Stimulated activated CD8-positive, alpha-beta memory T cell treated with anti-CD3 and anti-CD28 coated beads, Interleukin-12 subunit alpha, Interleukin-12 subunit beta, amount 100 ng/mL, for 1 hour (primary cell): ENCODE measurements around the gene NKD1.

Source experiments
- DNase-seq: peaks from one replicate; pipeline ENCODE4 v3.0.0-alpha.2; 2020; ENCODE audit warnings: low read depth

Gene NKD1

DNA sequence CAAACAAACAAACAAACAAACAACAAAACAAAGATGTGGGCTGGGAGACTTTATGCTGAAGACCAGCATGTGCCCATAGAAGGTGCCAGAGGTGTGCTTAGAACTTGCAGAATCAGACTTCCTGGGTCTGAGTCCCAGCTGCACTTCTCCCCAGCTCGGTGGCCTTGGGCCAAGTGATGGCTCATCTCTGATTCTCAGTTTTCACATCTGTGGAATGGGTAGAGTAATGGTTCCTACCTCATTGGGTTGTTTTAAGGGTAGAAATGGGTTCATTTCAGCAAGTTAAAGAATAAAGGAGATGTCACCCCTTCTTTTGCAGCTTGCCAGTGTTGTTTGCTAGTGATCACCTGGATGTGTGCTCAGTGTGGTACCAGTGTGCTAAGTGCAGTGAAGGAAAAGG, 10.7 kb downstream of the NKD1 start:
- no peak for DNase-seq

DNA sequence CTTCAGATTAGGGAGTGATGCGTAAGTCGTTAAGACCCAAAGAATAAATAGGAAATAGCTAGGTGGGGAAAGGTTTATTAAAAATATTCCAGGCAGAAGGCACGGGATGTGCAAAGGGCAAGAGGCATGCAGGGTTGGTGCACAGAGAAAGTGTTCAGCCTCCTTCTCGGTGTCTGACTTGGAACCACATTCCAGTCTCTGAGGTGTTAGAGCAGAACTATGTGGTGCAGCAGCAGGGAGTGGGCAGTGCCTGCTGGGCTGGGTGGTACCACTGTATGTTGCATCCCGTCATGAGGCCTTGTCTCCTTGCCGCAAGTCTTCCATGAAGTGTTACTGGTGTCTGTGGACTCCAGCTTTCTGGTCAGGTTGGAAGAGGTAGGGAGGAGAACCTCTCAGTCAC, 11.1 kb downstream of the NKD1 start:
- DNase-seq, result no peak

DNA sequence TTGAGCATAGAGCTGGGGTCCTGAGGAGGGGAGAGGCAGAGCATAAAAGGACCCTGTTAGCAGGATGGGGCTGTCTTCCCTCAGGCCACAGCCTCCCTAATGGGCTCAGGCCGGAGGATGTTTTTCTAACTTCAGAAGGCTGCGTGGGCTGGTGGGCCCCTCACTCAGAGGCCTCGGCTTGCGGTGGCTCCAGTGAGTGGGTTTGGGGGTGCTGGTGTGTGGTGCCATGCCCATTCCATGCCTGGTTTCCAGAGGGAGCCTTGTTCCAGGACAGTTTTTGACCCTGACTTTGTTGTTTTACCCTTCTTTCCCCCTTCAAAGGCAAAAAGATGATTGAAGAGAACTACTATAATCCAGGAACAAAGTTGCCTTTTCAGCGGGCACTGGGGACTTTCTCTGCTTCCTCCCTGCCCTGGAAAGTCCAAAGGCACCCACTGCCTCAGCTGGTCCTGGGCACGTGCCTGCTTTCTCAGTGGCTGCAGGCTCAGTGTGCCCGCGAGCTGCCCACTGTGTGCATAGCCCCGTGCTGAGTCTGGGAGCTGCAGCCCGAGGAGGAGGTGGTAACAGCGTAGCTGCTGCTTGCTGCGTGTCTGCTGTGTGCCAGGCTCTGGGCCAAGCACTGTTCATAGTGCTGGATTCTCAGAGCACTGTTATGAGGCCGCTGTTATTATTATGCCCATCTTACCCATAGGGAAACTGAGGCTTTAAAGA, 11.8 kb downstream of the NKD1 start:
- DNase-seq, result no peak

DNA sequence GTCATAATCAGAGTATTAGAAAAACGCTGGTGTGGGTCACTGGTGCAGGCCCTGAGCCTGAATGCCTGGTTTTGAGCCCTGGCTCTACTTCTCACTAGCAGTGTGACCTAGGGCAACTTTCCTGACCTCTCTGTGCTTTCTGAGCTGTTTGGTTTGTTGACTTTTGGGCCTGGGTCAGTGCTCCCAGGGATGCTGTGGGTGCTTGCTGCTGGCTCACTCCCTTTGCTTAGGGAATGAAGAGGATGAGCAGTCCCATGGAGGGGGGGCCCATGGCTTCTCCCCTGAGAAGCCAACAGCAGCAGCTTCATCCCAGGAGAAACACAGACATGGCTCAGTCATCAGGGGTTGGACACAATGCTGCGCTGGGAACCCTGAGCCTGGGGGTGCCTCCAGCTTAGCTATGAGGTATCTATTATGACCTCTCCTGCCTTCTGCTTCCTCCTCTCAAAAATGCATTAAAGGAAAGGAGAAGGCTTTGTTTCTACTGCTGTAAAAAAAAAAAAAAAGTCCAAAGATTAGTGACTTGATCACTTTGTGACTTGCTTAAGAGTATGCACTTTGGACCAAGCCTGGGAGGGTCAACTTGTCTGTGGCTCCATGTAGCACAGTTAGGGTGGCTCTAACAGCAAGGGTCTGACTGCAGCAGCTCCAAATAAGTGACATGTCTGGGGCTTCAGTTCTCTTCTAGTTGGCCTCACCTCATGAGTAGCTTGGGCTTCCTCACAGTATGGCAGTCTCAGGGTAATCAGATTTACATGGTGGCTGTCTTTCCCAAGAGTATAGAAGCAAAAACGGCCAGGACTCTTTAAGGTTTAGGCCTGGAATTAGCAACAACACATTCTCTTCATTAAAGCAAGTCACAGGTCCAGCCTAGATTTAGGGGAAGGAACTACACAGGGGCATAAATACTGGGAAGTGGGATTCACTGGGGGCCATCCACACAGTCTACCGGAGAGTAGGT, 13.0 kb downstream of the NKD1 start:
- DNase-seq, result no peak

DNA sequence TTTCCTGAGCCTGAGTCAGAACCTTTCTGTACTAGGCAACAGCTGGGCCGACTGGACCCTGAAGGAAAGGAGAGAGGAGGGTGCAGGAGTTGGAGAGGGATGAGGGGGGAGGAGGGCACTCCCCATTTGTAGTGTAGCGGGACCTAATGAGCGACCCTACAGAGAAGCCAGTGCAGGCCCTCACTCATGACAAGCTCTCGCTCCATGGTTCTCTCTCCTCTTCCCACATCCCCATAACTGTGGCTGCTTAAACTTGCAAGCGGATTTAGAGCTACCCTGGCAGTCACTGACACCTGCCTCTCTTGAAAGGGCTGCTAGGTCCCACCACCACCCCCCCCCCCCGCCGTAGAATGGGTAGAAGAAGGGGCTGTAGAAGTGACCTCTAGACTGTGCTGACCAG, 14.5 kb downstream of the NKD1 start:
- no peak for DNase-seq

DNA sequence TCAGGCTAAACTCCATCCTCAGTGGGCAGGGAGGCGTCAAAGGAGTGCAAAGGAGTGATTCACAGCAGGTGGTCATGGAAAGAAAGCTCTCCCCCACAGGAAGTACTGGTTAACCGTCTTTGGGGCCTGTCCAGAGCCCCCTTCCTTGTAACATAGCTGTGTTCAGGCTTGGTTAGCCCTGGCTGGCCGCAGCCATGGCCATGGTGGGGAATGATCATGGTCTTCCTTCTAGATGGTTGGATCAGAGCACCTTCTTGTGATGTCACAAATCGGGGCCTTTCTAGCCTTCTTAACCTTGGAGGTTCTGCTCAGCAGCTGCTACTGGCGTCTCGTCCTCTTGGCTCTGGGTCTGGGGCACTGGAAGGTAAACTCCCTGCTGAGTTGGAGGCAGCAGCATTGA, 15.8 kb downstream of the NKD1 start:
- DNase-seq, result no peak

DNA sequence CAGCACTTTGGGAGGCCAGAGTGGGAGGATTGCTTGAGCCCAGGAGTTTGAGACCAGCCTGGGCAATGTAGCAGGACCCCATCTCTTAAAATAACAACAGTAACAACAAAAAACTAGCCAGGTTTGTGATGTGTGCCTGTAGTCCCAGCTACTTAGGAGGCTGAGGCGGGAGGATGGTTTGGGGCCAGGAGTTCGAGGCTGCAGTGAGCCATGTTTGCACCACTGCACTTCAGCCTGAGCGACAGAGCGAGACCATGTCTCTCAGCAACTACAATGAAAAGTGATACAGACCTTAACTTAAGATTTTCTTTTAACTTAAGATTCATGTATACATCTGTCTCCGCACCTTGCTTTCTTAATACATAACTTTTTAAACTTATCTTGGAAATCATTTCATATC, 17.2 kb downstream of the NKD1 start:
- no peak for DNase-seq

DNA sequence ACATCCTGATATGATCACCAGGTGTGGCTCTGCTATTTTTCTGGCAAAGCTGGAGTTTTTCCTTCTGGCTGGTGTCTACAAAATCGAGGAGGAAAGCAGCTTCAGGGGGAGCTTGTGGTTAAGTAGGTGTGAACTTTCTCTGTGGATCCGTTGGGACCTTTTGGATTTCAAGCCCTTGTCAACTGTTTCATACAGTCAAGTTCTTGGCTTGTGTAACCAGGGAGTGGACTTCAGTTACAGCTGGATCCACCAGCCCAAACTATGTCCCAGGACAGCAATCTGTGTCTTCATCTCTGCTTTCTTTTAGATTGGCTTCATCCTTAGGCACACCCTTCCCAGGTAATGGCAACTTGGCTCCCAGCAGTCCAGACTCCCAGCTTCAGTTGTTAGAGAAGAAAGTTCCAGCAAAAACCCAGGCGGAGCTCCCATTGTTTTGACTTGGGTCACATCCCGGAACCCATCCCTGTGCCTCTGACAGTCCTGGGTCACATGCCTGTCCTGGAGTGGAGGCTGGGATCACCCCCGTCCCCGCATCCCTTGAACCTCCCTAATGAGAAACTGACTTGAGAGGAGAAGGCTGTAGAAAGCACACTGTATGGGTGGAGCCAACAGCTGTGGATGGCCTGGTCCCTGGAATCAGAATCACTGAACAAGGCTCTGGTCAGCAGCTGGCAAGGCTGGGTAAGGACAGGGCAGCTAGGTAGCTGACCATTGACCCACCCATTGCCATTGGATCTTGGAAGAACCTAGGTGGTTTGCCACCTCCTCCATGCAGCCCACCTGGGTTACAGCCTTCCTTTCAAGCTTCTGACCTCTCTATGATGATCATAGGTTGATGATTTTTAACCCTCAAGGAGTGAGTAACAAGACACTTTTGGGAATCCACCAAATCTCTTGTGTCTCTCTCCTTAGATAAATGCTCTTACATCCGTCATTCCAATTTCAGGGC, 18.1 kb downstream of the NKD1 start:
- no peak for DNase-seq

DNA sequence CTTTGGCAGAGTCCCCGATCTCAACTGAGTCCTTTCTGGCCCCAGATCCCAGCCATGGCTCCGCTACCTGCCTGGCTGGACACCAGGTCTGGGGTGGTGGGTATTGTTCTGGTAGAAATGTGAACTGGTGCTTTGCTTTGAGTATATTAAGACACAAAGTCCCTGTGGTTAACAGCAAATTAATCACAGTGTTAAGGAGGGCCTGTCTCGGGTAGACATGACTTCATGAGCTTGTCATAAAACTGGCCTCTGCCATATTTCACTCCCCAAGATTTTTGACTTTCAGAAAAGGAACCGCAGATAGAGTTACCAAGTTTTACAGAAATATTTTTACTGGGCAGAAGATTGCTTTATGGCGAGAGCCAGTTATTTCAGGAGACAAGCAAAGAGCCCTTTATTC, 19.5 kb downstream of the NKD1 start:
- no peak for DNase-seq

DNA sequence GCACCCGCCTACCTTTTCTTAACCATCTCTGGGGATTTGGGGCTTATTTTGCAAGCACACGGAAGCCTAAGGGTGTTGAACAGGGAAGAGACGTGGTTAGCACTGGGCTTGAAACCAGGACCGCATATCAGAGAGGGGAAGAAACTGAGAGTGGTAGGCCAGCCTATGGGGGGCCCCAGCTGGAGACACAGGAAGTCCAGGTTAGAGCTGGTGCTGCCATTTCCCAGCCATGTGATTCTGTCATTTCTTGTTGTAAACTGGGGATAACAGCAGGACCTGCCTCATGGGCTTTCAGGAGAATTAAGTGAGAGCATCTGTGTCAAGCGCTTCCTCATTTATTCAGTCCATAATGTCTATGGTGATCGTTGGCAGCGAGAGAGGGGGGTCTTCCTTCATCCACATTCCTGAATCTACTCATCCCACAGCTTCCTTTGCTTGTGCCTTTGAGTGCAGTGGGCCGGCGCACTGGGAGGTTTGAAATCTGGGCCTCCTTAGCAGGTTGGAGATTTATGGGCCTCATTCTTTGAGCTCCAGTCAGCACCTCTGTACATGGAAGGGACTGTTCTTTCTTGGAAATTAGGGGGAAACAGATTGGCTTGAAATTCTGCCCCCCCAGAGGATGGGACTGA, 20.1 kb downstream of the NKD1 start:
- no peak for DNase-seq

DNA sequence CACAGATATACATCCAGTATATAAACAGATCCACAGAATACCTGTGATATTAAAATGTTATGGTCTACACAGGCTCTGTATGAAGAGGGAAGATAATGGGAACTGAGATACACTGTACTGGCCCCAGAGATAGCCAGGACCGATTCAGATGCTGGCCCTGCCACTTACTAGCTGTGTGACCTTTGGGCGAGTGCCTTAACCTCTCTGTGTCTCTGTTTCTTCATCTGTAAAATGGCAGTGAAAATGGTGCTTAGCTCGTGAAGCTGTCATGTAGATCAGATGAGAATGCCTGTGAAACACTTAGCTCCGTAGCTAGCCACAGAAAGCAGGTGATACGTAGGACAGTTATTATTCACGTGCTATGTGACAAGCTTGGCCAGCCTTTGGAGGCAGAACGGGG, 22.2 kb downstream of the NKD1 start:
- DNase-seq, result no peak

DNA sequence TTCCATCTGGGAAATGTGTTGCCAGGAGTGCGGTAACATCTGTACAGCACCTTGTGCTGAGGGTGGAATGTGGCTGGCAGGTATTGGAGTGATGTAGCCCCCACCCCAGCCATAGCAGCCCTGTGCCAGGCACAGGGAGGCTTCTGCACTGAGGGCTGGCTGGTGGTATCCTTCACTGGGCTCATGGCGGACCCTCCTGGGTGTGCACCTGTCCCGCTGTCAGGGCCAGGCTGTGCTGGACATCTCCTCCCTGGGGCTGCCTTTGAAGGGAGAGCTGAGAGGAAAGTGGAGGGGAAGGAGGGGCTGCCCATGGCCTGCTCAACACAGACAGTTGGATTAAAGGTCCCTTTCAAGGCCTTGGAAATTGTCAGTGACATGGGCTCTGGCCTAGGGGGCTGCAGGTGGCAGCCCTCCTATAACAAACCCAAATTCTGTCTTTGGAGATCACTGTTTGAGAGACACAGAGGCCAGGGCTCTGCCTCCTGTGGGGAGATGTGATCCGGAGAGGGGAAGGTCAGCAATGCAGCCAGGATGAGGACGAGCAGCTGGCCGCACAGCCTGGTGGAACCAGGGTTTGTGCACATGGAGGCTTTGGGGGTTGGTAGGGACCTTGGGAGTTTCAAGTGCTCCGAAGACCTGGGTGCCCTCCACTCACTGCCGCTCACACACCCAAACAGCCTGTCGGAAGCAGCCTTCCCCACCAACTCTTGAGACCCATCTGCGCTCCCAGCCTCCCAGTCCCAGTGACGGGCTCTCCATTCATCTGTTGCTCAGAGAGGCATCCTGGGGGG, 22.8 kb downstream of the NKD1 start:
- no peak for DNase-seq

DNA sequence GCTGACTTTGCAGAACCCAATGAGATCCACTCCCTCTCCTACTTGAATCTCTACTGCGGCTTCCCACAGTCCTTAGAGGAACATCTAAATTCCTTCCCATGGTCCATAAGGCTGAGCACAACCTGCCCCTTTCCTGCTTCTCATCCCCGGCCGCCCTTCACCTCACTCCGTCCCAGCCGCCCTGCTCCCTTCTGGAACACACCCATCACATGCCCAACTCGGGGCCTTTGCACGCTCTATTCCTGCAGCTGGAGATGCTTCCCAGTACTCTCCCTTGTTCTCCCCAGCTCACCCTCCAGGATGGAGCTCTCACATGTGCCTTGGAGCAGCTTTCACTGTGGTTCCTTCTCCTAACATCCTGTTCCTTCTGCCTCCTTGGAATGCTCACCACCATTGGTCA, 23.6 kb downstream of the NKD1 start:
- no peak for DNase-seq

DNA sequence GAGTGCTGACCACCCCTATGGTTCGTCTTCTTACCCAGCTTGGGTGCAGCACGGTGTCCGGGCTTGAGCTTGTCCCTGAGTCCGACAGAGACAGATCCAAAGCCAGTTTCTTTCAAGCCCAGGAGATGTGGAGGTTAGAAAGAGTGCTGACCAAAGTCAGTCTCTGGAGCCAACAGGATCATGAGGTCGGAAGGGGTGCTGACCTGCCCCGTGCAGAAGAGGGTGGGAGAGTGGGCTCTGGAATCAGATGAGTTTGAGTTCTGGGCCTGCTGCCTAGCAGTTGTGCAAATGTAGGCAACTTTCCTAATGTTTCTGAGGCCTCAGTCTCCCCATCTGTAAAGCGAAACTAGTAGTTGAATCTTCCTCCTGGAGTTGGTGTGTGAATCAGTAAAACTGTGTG, 24.5 kb downstream of the NKD1 start:
- no peak for DNase-seq

DNA sequence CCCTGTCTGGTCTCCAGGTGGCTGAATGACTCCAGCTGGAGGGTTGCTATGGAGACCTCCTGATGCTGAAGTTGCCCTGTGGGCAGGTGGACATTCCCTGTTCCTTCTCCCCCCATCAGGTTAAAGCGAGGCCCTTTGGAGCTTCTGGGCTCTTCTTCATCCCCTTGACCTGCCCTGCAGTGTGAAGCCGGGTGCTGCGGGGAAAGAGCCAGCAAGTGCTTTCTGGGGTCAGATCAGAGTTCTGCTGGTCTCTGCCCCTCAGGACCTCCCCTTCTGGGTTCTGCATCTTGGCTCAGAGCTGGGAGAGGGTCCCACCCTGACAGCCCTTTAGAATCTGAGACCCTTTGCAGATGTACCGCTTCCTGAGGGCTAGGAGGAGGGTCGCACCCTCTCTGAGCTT, 25.1 kb downstream of the NKD1 start:
- no peak for DNase-seq

DNA sequence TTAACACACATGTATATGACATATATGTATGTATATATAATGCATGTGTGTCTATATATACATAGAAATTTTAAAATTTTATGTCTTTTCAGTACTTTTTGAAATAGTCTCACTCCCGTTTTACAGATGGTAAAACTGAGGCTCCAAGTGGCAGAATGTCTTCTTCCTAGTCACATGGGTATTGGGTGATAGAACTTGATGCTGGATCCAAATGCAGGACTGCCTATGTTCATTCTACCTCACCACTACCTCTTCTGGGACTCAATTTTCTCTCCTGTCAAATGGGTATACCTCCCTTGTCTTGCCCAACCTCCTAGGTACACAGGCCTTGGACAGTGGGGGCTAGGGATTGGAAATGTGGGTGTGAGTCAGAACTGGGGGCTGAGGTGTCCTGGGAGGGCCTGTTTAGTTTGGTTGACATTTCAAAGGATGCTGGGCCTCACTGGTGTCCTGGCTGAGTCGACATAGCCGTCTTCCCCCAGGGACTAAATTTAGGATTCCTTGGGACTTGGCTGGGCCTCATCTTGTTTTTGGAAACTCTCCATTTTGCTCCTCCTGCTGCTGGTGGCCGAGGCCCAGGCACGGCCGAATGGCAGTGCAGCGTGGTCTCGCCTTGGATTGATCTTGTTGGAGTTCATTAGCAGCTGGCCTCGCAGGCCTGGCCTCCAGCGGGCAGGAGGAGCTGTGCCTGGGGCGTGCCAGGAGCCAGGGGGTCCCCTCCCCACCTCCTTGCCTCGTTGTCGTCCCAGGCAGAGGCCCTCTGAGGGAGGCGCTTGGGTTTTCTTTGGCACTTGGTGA, 25.9 kb downstream of the NKD1 start:
- no peak for DNase-seq

DNA sequence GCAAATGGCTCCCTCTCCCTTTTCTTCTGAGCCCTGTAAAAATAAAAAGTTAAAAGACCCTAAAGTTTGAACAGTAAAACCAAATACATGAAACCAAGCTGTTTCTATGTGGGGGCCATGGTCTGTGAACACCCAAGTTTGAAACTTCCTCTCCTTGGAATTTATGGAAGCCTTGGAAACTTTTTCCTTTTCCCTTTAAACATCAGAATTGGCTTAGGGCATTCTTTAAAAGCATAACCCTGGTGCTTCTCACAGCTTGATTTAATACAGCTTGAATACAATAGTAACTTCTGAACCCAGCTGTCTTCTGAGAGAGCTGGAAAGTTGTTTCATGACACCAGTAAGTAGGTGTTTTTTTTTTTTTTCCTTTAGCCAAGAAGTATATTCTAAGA, 26.5 kb downstream of the NKD1 start:
- DNase-seq, result no peak

DNA sequence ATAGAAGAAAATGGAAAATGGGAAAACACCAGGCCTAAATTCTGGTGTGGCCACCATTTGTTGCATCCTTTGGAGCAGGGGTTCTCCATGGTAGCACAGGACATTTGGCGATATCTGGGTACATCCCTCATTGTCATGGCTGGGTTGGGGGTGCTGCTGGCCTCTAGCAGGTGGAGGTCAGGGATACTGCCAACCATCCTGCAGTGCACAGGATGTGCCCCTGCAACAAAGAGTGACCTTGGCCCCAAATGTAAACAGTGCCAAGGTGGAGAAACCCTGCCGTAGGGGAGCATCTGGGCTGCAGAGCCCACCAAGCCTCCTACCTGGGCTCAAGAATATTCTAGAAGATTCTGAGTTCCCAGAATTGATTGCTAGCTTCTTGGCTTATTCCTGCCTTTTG, 27.5 kb downstream of the NKD1 start:
- no peak for DNase-seq

DNA sequence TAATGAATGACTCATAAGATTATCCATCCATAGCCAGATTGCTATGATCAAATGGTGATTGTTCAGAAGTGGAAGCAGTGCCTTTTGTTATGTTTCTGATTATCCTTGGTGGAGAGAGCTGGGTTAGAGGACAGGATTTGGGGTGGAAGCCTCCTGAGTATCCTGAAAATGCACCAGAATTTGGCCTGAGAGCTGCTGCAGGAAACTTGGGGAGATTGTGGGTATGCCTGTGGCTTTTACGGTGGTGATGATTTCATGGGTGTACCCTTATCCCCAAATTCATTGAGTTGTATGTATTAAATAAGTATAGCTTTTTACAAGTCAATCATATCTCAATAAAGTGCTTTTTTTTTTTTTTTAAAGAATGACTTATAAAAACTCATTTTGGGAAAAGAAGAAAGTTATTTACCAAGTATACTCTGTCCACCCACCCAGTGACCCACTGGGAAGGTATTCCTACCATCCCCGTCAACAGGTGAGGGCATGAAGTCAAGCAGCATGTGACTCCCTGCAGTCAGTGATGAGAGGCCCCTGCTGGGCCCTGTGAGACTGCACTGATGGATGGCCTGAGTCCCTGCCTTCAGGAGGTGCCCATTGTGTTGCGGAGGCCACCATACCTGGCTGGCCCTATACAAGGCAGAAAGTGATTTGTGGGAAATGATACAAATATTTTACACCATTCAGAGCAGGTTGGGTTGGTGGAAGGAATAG, 28.4 kb downstream of the NKD1 start:
- DNase-seq, result no peak

DNA sequence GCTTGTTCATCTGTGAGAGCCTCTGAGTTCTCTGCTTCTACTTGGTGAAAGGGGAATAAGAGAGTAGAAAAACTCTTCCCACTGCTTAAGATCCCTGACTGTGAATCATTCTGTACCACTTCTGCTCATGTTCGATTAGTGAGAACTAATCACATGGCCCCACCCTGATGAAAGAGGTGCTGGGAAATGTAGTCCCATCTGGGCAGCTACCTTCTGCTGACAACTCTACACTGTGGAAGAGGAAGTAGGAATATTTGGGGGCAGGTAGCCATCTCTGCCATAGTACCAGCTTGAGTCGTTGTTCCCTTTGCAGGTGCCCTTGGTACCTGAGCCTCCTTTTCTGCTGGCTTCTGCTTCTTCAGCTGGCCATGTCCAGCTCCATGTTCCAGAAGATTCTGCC, 29.9 kb downstream of the NKD1 start:
- no peak for DNase-seq
